ENCODE results near the gene PUS10. TPM values are rescaled to one million over a fixed set of nuclear protein-coding genes. Genes with fewer than 3 reads are reported as not detected.
A peak's percentile ranks its signal among the peaks of the same experiment; 100 is the strongest.

Gene PUS10
- polyA plus RNA-seq (2013, experiment 1 of 2) = 2.6 TPM
- polyA plus RNA-seq (2013, experiment 2 of 2) = 3.0 TPM

GRCh38 chr2:61017556-61018317 is at the start of gene PUS10, which contains the start of gene PEX13:
Gene PUS10, minus strand, starts transcription at chr2:61018255. Its CDS starts 6,365 bp downstream, at chr2:61011890.
Gene PEX13, plus strand, starts transcription at chr2:61017720. Its CDS starts 40 bp downstream, at chr2:61017760.
- Histone ChIP-seq H3K14ac (ENCODE audit: low read length) (peak within 1 kb of the TSS; percentile 31), H3K27me3 (ENCODE audit: control insufficient read depth in 3 of 3, insufficient read depth in 3 of 3, low read depth in 1 of 3, low read length in 3 of 3) (no peaks in the 10 kb centered on the region), H3K4me3 (ENCODE audit: low read length in 2 of 2) (peak within 1 kb of the TSS; percentile 80 to 90), H2AK5ac (ENCODE audit: low read depth, low read length) (no peak within 1 kb of the TSS), H3K4ac (ENCODE audit: low read length) (no peak within 1 kb of the TSS), H3K9me3 (replicated peaks in 1 of 2; ENCODE audit: control insufficient read depth in 2 of 2, insufficient read depth in 1 of 2, low read depth in 1 of 2, low read length in 2 of 2) (peaks cover 0 to 7% of the 10 kb centered on the region in 2 donors), H4K91ac (ENCODE audit: low read depth, low read length, poor library complexity) (no peak within 1 kb of the TSS), H2AFZ (ENCODE audit: low read length) (peak within 1 kb of the TSS; percentile 89), H3K4me1 (ENCODE audit: control insufficient read depth in 2 of 2, insufficient read depth in 1 of 2, low read depth in 1 of 2, low read length in 2 of 2) (peaks cover 0 to 2% of the 10 kb centered on the region in 2 donors), H2BK5ac (ENCODE audit: low read length) (peak within 1 kb of the TSS; percentile 99), H3K36me3 (replicated peaks in 1 of 2; ENCODE audit: control insufficient read depth in 2 of 2, insufficient read depth in 2 of 2, low read length in 2 of 2) (peaks cover 4 to 24% of the 10 kb centered on the region in 2 donors), H3K23ac (ENCODE audit: low read depth, low read length, poor library complexity) (peak within 1 kb of the TSS; percentile 81), H3K27ac (replicated peaks; ENCODE audit: low read length) (peak within 1 kb of the TSS; percentile 95), H3K79me1 (ENCODE audit: low read depth, low read length) (peaks cover 6% of the 10 kb centered on the region), H3K4me2 (ENCODE audit: insufficient read depth, low read length, poor library complexity, severe bottlenecking) (peak within 1 kb of the TSS; percentile 94), H2BK12ac (ENCODE audit: low read length) (no peak within 1 kb of the TSS), H2BK120ac (ENCODE audit: low read depth, low read length) (no peak within 1 kb of the TSS), H2BK15ac (ENCODE audit: low read length) (peak within 1 kb of the TSS; percentile 72), H4K8ac (ENCODE audit: low read depth, low read length) (no peak within 1 kb of the TSS), H3K18ac (ENCODE audit: low read length) (peak within 1 kb of the TSS; percentile 90), H3K9ac (ENCODE audit: low read depth, low read length, poor library complexity) (peak within 1 kb of the TSS; percentile 78)
- no CpG with 5 or more reads among the region's 39 CpGs for WGBS, 2 donors (ENCODE audit: extremely low coverage in 2 of 2, insufficient read length in 2 of 2, insufficient replicate concordance in 1 of 2)
- peak; percentile 65 for DNase-seq (ENCODE audit: low spot score)

- Histone ChIP-seq H3K4me3 (ENCODE audit: low read length in 2 of 2) (peak within 1 kb of the TSS; percentile 92 to 98), H3K4me2 (ENCODE audit: insufficient read depth, low read length, poor library complexity, severe bottlenecking) (peak within 1 kb of the TSS; percentile 66), H3K4me1 (ENCODE audit: control insufficient read depth in 2 of 2, insufficient read depth in 1 of 2, low read depth in 1 of 2, low read length in 2 of 2) (peaks cover 0 to 1% of the 10 kb centered on the region in 2 donors), H2BK5ac (ENCODE audit: low read length) (peak within 1 kb of the TSS; percentile 98), H2AK5ac (ENCODE audit: low read depth, low read length) (no peak within 1 kb of the TSS), H4K8ac (ENCODE audit: low read depth, low read length) (no peak within 1 kb of the TSS), H3K23ac (ENCODE audit: low read depth, low read length, poor library complexity) (peak within 1 kb of the TSS; percentile 99), H4K91ac (ENCODE audit: low read depth, low read length, poor library complexity) (no peak within 1 kb of the TSS), H3K14ac (ENCODE audit: low read length) (peak within 1 kb of the TSS; percentile 94), H3K9me3 (replicated peaks in 1 of 2; ENCODE audit: control insufficient read depth in 2 of 2, insufficient read depth in 1 of 2, low read depth in 1 of 2, low read length in 2 of 2) (no peaks in the 10 kb centered on the region), H2AFZ (ENCODE audit: low read length) (peak within 1 kb of the TSS; percentile 99), H2BK15ac (ENCODE audit: low read length) (peak within 1 kb of the TSS; percentile 67), H3K36me3 (replicated peaks in 1 of 2; ENCODE audit: control insufficient read depth in 2 of 2, insufficient read depth in 2 of 2, low read length in 2 of 2) (peaks cover 3 to 30% of the 10 kb centered on the region in 2 donors), H3K79me1 (ENCODE audit: low read depth, low read length) (no peaks in the 10 kb centered on the region), H2BK12ac (ENCODE audit: low read length) (no peak within 1 kb of the TSS), H2BK120ac (ENCODE audit: low read depth, low read length) (peak within 1 kb of the TSS; percentile 72), H3K18ac (ENCODE audit: low read length) (peak within 1 kb of the TSS; percentile 98), H3K27ac (replicated peaks; ENCODE audit: low read length) (peak within 1 kb of the TSS; percentile 92), H3K27me3 (ENCODE audit: control insufficient read depth in 3 of 3, insufficient read depth in 3 of 3, low read depth in 1 of 3, low read length in 3 of 3) (no peaks in the 10 kb centered on the region), H3K9ac (ENCODE audit: low read depth, low read length, poor library complexity) (peak within 1 kb of the TSS; percentile 92), H3K4ac (ENCODE audit: low read length) (no peak within 1 kb of the TSS)
- no CpG with 5 or more reads among the region's 112 CpGs for WGBS, 2 donors (ENCODE audit: extremely low coverage in 2 of 2, insufficient read length in 2 of 2, insufficient replicate concordance in 1 of 2)
- peak; percentile 55 for DNase-seq (ENCODE audit: low spot score)
Measured at GRCh38 chr2:61065714-61066709, 48.0 kb upstream of the PUS10 start, which contains the start of gene SANBR. Gene SANBR, plus strand, starts transcription at chr2:61065871. Its CDS starts 4,480 bp downstream, at chr2:61070351.

GRCh38 chr2:61059382-61059781 is 41.3 kb upstream of the PUS10 start:
- Histone ChIP-seq H3K27ac (replicated peaks; ENCODE audit: low read length) (no peak overlapping the region), H4K8ac (ENCODE audit: low read depth, low read length) (no peak overlapping the region), H2BK120ac (ENCODE audit: low read depth, low read length) (no peak overlapping the region), H3K9me3 (replicated peaks in 1 of 2; ENCODE audit: control insufficient read depth in 2 of 2, insufficient read depth in 1 of 2, low read depth in 1 of 2, low read length in 2 of 2) (no peaks in the 10 kb centered on the region), H2AFZ (ENCODE audit: low read length) (no peak overlapping the region), H3K36me3 (replicated peaks in 1 of 2; ENCODE audit: control insufficient read depth in 2 of 2, insufficient read depth in 2 of 2, low read length in 2 of 2) (peaks cover 0 to 19% of the 10 kb centered on the region in 2 donors), H3K4ac (ENCODE audit: low read length) (no peak overlapping the region), H2BK12ac (ENCODE audit: low read length) (no peak overlapping the region), H2BK15ac (ENCODE audit: low read length) (no peak overlapping the region), H3K18ac (ENCODE audit: low read length) (no peak overlapping the region), H2AK5ac (ENCODE audit: low read depth, low read length) (no peak overlapping the region), H3K23ac (ENCODE audit: low read depth, low read length, poor library complexity) (no peak overlapping the region), H3K4me3 (ENCODE audit: low read length in 2 of 2) (no peak overlapping the region), H4K91ac (ENCODE audit: low read depth, low read length, poor library complexity) (no peak overlapping the region), H3K4me2 (ENCODE audit: insufficient read depth, low read length, poor library complexity, severe bottlenecking) (no peak overlapping the region), H2BK5ac (ENCODE audit: low read length) (no peak overlapping the region), H3K14ac (ENCODE audit: low read length) (no peak overlapping the region), H3K9ac (ENCODE audit: low read depth, low read length, poor library complexity) (no peak overlapping the region), H3K4me1 (ENCODE audit: control insufficient read depth in 2 of 2, insufficient read depth in 1 of 2, low read depth in 1 of 2, low read length in 2 of 2) (no peaks in the 10 kb centered on the region), H3K27me3 (ENCODE audit: control insufficient read depth in 3 of 3, insufficient read depth in 3 of 3, low read depth in 1 of 3, low read length in 3 of 3) (no peaks in the 10 kb centered on the region), H3K79me1 (ENCODE audit: low read depth, low read length) (no peaks in the 10 kb centered on the region)
- no peak for DNase-seq (ENCODE audit: low spot score)

All from neuronal stem cell (in vitro differentiated cells).